Measurements from ENCODE around the gene PDE1C. TPM values are rescaled to one million over a fixed set of nuclear protein-coding genes. Genes with fewer than 3 reads are reported as not detected.

The PDE1C gene
- total and polyA plus RNA-seq, 2 of the 4 experiments (the other 2 are of a cell fraction) = 14.2 to 61.5 TPM

GRCh38 chr7:32073533-32073932 is 3.3 kb upstream of the PDE1C start (continued):
- TF ChIP-seq FOS (IDR thresholded peaks at IDR 0.05; ENCODE audit: low read depth, low read length) (no peak), MXI1 (IDR thresholded peaks at IDR 0.05; ENCODE audit: borderline replicate concordance, low read depth, low read length) (no peak), RAD21 (IDR thresholded peaks at IDR 0.05; ENCODE audit: low read length) (no peak), NFE2L2 (IDR thresholded peaks at IDR 0.05; ENCODE audit: low read depth, low read length) (no peak)

GRCh38 chr7:32072397-32072796 is 2.2 kb upstream of the PDE1C start:
- Histone ChIP-seq H3K4ac (ENCODE audit: low read depth, low read length) (no peak overlapping the region), H2AK5ac (ENCODE audit: low read depth, low read length) (no peak overlapping the region), H3K36me3 (ENCODE audit: control insufficient read depth, insufficient read depth, low read length) (no peaks in the 10 kb centered on the region; the same call in 1 of the 2 replicates), H3K9me1 (ENCODE audit: insufficient read depth, low read length) (no peaks in the 10 kb centered on the region), H4K91ac (ENCODE audit: insufficient read depth, low read depth, low read length) (no peak overlapping the region), H3K79me1 (ENCODE audit: low read depth in 1 of 2, low read length in 2 of 2) (peaks cover 10 to 23% of the 10 kb centered on the region in 2 experiments; a peak in 3 of 4 replicates), H4K5ac (ENCODE audit: low read depth, low read length) (no peak overlapping the region), H3K27me3 (ENCODE audit: control insufficient read depth, insufficient read depth, low read length) (no peaks in the 10 kb centered on the region), H3K9ac (ENCODE audit: low read depth, low read length) (no peak overlapping the region), H3K18ac (ENCODE audit: low read depth, low read length) (no peak overlapping the region), H3K27ac (ENCODE audit: insufficient read depth, low read length) (no peak overlapping the region), H3K4me1 (ENCODE audit: control insufficient read depth, insufficient read depth, low read length) (peaks cover 7% of the 10 kb centered on the region; the same call in 1 of the 2 replicates), H4K20me1 (ENCODE audit: insufficient read depth, low read length) (no peaks in the 10 kb centered on the region), H2AK9ac (replicated peaks; ENCODE audit: low read depth, low read length, poor library complexity) (no peak overlapping the region), H3K4me3 (ENCODE audit: insufficient read depth, low read depth, low read length) (no peak overlapping the region), H2BK15ac (ENCODE audit: low read depth, low read length) (no peak overlapping the region), H2BK120ac (ENCODE audit: low read depth, low read length) (no peak overlapping the region), H3K14ac (replicated peaks; ENCODE audit: low read depth, low read length) (no peak overlapping the region), H2BK20ac (ENCODE audit: low read depth, low read length) (no peak overlapping the region), H2BK5ac (ENCODE audit: low read depth, low read length, poor library complexity, severe bottlenecking) (no peak overlapping the region), H4K8ac (ENCODE audit: low read depth in 2 of 2, low read length in 2 of 2) (no peak overlapping the region), H2AFZ (replicated peaks; ENCODE audit: low read length, poor library complexity) (no peak overlapping the region), H3K23ac (ENCODE audit: low read depth, low read length) (no peak overlapping the region), H3K56ac (ENCODE audit: extremely low read depth, insufficient read depth, low read length) (no peak overlapping the region), H3K4me2 (ENCODE audit: low read depth, low read length) (no peak overlapping the region; the same call in 1 of the 2 replicates), H3K9me3 (ENCODE audit: control insufficient read depth, insufficient read depth, low read length) (no peaks in the 10 kb centered on the region)
- POLR2A ChIA-PET (ENCODE audit: unreplicated experiment) = no interaction called here
- BruUV-seq (replicated peaks) = no TSS peak
- intact Hi-C loops (cut with micrococcal nuclease) (loop anchor here (5.0 kb wide), 1 partner anchor 40 kb away; no protein-coding TSS in a partner anchor), dilution Hi-C loops (cut with HindIII; ENCODE audit: low sequenced_read_pairs, unreplicated experiment) (no loop called here), in situ Hi-C loops (cut with MboI; ENCODE audit: low sequenced_read_pairs) (no loop called here)
- TF ChIP-seq CEBPB (IDR thresholded peaks at IDR 0.05; ENCODE audit: low read depth, low read length) (no peak), POLR2A (IDR thresholded peaks at IDR 0.05; ENCODE audit: low read depth, low read length) (no peak), RAD21 (IDR thresholded peaks at IDR 0.05; ENCODE audit: low read length) (no peak), CTCF (conservative IDR thresholded peaks at IDR 0.05; ENCODE audit: low read depth, low read length) (peak; percentile 21; the same call in 1 of the 2 replicates), ELK1 (IDR thresholded peaks at IDR 0.05; ENCODE audit: borderline replicate concordance, low read depth, low read length) (no peak), MAZ (IDR thresholded peaks at IDR 0.05; ENCODE audit: borderline replicate concordance, low read depth, low read length) (no peak)
- CTCF ChIA-PET = no interaction called here
- ATAC-seq (ENCODE audit: low read depth) (no peak), DNase-seq (no peak)
- no CpG with 5 or more reads among the region's 2 CpGs for WGBS, 2 experiments (ENCODE audit: extremely low coverage in 2 of 2, insufficient read length in 1 of 2)

All from IMR-90 (cell line).